ENCODE data around the gene AGK.

The AGK gene

DNA sequence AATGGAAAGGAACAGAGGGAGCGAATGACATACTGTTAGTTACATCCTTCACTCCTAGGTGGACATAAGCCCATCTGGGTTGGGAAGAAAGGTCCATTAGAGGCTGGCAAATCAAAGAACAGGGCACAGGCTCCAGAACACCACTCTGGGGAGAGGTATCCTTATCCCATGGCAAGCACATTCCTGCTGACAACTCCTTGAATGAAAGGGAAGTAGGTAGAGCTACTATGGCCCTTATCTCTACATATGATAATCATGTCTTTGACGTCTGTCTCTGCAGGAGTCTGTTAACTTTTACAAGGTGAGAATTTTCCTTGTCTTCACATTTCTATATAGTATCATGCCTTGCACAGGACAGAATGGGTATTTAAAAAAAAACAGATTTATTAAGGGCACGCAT is 140.3 kb downstream of the AGK start:
- Histone ChIP-seq H3K4me3 (no peak overlapping the region), H3K36me3 (ENCODE audit: insufficient read depth, low read length) (no peaks in the 10 kb centered on the region), H3K27ac (no peak overlapping the region), H3K9ac (ENCODE audit: insufficient read length) (no peak overlapping the region), H3K9me3 (ENCODE audit: low read depth, low read length) (no peaks in the 10 kb centered on the region)
- DNase-seq (ENCODE audit: low read depth, low spot score): no peak
- no peak for TF ChIP-seq POLR2AphosphoS5 (IDR thresholded peaks at IDR 0.05; ENCODE audit: borderline replicate concordance, low read depth, low read length)
- no peak for TF ChIP-seq FOXP2 (optimal IDR thresholded peaks at IDR 0.05; ENCODE audit: control extremely low read depth, extremely low read length, insufficient read depth)
- no peak for TF ChIP-seq EZH2 (IDR thresholded peaks at IDR 0.05)

DNA sequence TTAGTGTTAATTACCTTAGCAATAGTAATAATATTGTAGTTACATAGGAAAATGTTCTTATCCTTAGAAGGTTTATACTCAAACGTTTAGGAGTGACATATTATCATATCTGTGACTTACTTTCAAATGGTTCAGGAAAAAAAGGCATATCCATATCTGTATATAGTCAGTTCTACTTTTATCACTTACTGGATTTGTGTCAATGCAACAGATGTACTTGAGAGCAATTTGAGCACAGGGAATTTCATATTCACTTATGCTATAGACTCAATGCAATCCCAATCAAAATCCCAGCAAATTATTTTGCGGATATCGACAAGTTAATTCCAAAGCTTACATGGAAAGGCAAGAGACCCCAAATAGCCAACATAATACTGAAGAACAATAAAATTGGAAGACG is 140.8 kb downstream of the AGK start:
- H3K9me3 ChIP-seq (ENCODE audit: low read depth, low read length): no peaks in the 10 kb centered on the region

DNA sequence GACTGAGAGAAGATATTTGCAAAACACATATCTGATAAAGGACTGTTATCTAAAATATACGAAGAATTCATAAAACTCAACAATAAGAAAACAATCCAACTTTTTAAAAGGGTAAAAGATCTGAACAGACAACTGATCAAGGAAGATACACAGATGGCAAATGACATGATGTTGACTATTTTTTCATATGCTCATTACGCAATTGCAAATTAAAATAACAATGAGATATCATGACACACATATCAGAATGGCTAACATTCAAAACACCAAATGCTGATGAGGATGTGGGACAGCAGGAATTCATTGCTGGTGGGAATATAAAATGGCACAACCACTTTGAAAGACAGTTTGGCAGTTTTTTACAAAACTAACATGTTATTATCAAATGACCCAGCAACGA is 141.9 kb downstream of the AGK start:
- no peak overlapping the region for H3K27ac ChIP-seq
- no peaks in the 10 kb centered on the region for H3K36me3 ChIP-seq (ENCODE audit: insufficient read depth, low read length)
- H3K4me3 ChIP-seq: no peak overlapping the region
- TF ChIP-seq FOXP2 (optimal IDR thresholded peaks at IDR 0.05; ENCODE audit: control extremely low read depth, extremely low read length, insufficient read depth): no peak
- TF ChIP-seq EZH2 (IDR thresholded peaks at IDR 0.05): no peak
- no peak for TF ChIP-seq POLR2AphosphoS5 (IDR thresholded peaks at IDR 0.05; ENCODE audit: borderline replicate concordance, low read depth, low read length)
- no peak overlapping the region for H3K9ac ChIP-seq (ENCODE audit: insufficient read length)
- DNase-seq (ENCODE audit: low read depth, low spot score): no peak
- H3K9me3 ChIP-seq (ENCODE audit: low read depth, low read length): no peaks in the 10 kb centered on the region

More for the DNA sequence above, 140.8 kb downstream of the AGK start:
- H3K9ac ChIP-seq (ENCODE audit: insufficient read length): no peak overlapping the region
- no peak for TF ChIP-seq EZH2 (IDR thresholded peaks at IDR 0.05)
- TF ChIP-seq POLR2AphosphoS5 (IDR thresholded peaks at IDR 0.05; ENCODE audit: borderline replicate concordance, low read depth, low read length): no peak
- DNase-seq (ENCODE audit: low read depth, low spot score): no peak
- no peak overlapping the region for H3K27ac ChIP-seq
- H3K36me3 ChIP-seq (ENCODE audit: insufficient read depth, low read length): no peaks in the 10 kb centered on the region
- H3K4me3 ChIP-seq: no peak overlapping the region

- H3K9ac ChIP-seq (ENCODE audit: insufficient read length): no peak overlapping the region
- DNase-seq (ENCODE audit: low read depth, low spot score): no peak
Measured at GRCh38 chr7:141695803-141696289, 144.6 kb downstream of the AGK start.

DNA sequence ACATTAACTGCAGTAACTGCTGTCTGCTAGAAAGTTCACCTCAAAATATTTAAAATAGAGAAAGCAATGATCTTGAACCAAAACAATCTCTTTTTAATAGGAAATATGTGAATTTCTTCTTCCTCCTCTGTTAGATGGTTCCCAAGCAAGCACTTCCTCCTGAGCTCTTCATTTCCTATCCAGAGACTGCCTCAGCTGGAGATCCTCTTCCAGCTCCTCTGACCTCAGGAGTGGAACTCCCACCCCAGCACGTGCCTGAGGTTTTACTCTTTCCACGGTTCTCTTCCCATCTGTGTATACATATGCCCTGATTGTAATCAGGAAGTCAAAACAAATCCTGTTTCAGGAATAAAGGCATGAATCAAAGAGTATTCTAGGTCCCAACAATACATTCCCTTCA is 145.1 kb downstream of the AGK start:
- Histone ChIP-seq H3K9me3 (ENCODE audit: low read depth, low read length) (no peaks in the 10 kb centered on the region), H3K4me3 (no peak overlapping the region), H3K36me3 (ENCODE audit: insufficient read depth, low read length) (no peaks in the 10 kb centered on the region), H3K9ac (ENCODE audit: insufficient read length) (no peak overlapping the region), H3K27ac (no peak overlapping the region)
- DNase-seq (ENCODE audit: low read depth, low spot score): no peak
- no peak for TF ChIP-seq FOXP2 (optimal IDR thresholded peaks at IDR 0.05; ENCODE audit: control extremely low read depth, extremely low read length, insufficient read depth)
- TF ChIP-seq POLR2AphosphoS5 (IDR thresholded peaks at IDR 0.05; ENCODE audit: borderline replicate concordance, low read depth, low read length): no peak
- no peak for TF ChIP-seq EZH2 (IDR thresholded peaks at IDR 0.05)

More at GRCh38 chr7:141695803-141696289, 144.6 kb downstream of the AGK start:
- H3K9me3 ChIP-seq (ENCODE audit: low read depth, low read length): no peaks in the 10 kb centered on the region
- H3K27ac ChIP-seq: no peak overlapping the region
- TF ChIP-seq EZH2 (IDR thresholded peaks at IDR 0.05) (no peak), FOXP2 (optimal IDR thresholded peaks at IDR 0.05; ENCODE audit: control extremely low read depth, extremely low read length, insufficient read depth) (no peak), POLR2AphosphoS5 (IDR thresholded peaks at IDR 0.05; ENCODE audit: borderline replicate concordance, low read depth, low read length) (no peak)
- no peak overlapping the region for H3K4me3 ChIP-seq
- H3K36me3 ChIP-seq (ENCODE audit: insufficient read depth, low read length): no peaks in the 10 kb centered on the region

DNA sequence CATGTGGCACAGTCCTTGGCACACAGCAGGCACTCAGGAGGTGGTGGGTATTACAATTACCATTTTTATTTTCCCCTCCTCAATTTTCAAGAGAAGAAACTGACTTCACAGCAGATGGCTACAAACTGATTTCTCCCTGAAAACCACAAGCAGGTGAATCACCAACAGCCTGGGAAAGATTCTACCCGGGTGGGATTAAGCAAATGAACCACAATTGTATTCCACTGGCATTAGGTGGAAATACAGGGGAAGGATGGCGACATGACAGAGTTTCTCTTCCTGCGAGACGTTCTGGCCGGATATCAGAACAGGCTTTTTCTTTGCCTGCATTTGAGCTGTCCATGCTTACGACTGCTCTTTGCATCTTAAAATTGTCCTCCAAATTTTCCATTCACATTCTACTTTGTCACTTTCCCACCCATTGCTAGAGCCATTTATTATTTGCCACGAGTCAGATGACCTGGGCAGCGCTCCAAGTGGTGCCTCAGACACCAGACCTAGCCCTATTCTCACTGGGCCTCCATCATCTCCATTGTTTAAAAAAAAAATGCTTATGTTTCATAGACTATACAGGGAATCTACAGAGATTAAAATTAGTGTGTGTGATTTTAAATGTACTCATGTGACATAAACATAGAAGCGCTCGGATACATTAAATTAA is 146.1 kb downstream of the AGK start:
- TF ChIP-seq EZH2 (IDR thresholded peaks at IDR 0.05) (no peak), POLR2AphosphoS5 (IDR thresholded peaks at IDR 0.05; ENCODE audit: borderline replicate concordance, low read depth, low read length) (no peak), FOXP2 (optimal IDR thresholded peaks at IDR 0.05; ENCODE audit: control extremely low read depth, extremely low read length, insufficient read depth) (no peak)
- Histone ChIP-seq H3K9ac (ENCODE audit: insufficient read length) (no peak overlapping the region), H3K36me3 (ENCODE audit: insufficient read depth, low read length) (no peaks in the 10 kb centered on the region), H3K27ac (no peak overlapping the region), H3K4me3 (no peak overlapping the region), H3K9me3 (ENCODE audit: low read depth, low read length) (no peaks in the 10 kb centered on the region)
- no peak for DNase-seq (ENCODE audit: low read depth, low spot score)

DNA sequence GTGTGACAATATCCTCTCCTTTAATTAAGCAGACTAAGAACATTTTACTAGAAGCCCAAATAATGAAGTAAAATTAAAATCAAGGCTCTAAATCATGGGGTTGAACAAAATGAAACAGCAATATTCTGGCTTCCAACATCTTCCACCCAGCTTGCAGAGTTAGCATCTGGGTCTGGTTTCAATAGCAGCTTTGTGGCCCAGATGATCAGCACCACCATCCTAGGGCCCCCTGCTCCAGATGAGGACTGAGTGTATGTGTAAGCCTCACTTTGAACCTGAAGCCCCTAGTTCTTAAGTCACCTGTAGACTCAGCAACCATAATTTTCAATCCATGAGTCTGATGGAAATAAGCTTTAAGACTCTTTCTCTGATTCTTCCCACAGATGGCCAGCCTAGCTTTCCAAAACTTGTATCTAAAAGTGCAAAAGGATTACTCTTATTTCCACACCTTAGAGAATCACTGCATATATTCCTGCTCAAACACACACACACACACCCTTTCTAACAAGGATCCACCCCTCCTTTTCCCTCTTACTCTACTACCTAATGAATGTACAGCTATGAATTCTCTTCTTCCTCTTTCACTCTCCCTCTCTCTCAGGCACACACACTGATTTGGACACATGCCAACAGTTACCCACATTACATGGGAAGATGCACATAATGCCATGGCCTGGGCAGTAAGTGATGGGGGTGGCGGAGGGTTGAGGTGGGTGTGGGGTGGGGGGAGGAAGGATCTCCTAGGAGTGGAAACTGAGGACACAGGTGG is 147.2 kb downstream of the AGK start:
- Histone ChIP-seq H3K36me3 (ENCODE audit: insufficient read depth, low read length) (no peaks in the 10 kb centered on the region), H3K27ac (no peak overlapping the region), H3K4me3 (no peak overlapping the region), H3K9ac (ENCODE audit: insufficient read length) (no peak overlapping the region), H3K9me3 (ENCODE audit: low read depth, low read length) (no peaks in the 10 kb centered on the region)
- DNase-seq (ENCODE audit: low read depth, low spot score): no peak
- no peak for TF ChIP-seq EZH2 (IDR thresholded peaks at IDR 0.05)
- no peak for TF ChIP-seq FOXP2 (optimal IDR thresholded peaks at IDR 0.05; ENCODE audit: control extremely low read depth, extremely low read length, insufficient read depth)
- no peak for TF ChIP-seq POLR2AphosphoS5 (IDR thresholded peaks at IDR 0.05; ENCODE audit: borderline replicate concordance, low read depth, low read length)

- Histone ChIP-seq H3K9me3 (ENCODE audit: low read depth, low read length) (no peaks in the 10 kb centered on the region), H3K4me3 (no peak overlapping the region), H3K27ac (no peak overlapping the region), H3K36me3 (ENCODE audit: insufficient read depth, low read length) (no peaks in the 10 kb centered on the region), H3K9ac (ENCODE audit: insufficient read length) (no peak overlapping the region)
- TF ChIP-seq POLR2AphosphoS5 (IDR thresholded peaks at IDR 0.05; ENCODE audit: borderline replicate concordance, low read depth, low read length): no peak
- no peak for TF ChIP-seq FOXP2 (optimal IDR thresholded peaks at IDR 0.05; ENCODE audit: control extremely low read depth, extremely low read length, insufficient read depth)
- no peak for TF ChIP-seq EZH2 (IDR thresholded peaks at IDR 0.05)
- no peak for DNase-seq (ENCODE audit: low read depth, low spot score)
Measured at GRCh38 chr7:141699860-141700259, 148.7 kb downstream of the AGK start.

All from SK-N-MC (cell line).